Activated naive CD4-positive, alpha-beta T cell treated with anti-CD3 and anti-CD28 coated beads for 36 hours (primary cell): ENCODE measurements around the gene C6orf52. TPM values are rescaled to one million over a fixed set of nuclear protein-coding genes. Genes with fewer than 3 reads are reported as not detected.
"Not testable (repeated sequence)": the region's sequence is repeated elsewhere in the genome, so short reads cannot be mapped to it uniquely, and the experiment has no call there.

Experiments
- CTCF ChIA-PET: fragments of 350-600 bp; sonication (Branson Sonifier 250); formaldehyde crosslinking; loops from one replicate; lab custom pipeline; 2021; ENCODE audit warnings: antibody characterized with exemption; lab: Charles Lee
- DNase-seq: peaks from one replicate; pipeline ENCODE4 v3.0.0-alpha.2; 2020
- H3K27ac Mint-ChIP-seq: one replicate; pipeline ENCODE4 v1.8.0; 2021; ENCODE audit warnings: mild to moderate bottlenecking, mixed read lengths
- H3K27me3 Mint-ChIP-seq: one replicate; pipeline ENCODE4 v1.8.0; 2021; ENCODE audit warnings: low read depth, mixed read lengths
- H3K36me3 Mint-ChIP-seq: one replicate; pipeline ENCODE4 v1.8.0; 2021; ENCODE audit warnings: low read depth, mixed read lengths
- H3K4me1 Mint-ChIP-seq: one replicate; pipeline ENCODE4 v1.8.0; 2021; ENCODE audit warnings: low read depth, mixed read lengths
- H3K4me3 Mint-ChIP-seq: one replicate; pipeline ENCODE4 v1.8.0; 2021; ENCODE audit warnings: mild to moderate bottlenecking, moderate library complexity, mixed read lengths
- H3K9me3 Mint-ChIP-seq: one replicate; pipeline ENCODE4 v1.8.0; 2021; ENCODE audit warnings: mixed read lengths
- intact Hi-C: fragments of 100-400 bp; cut with micrococcal nuclease; formaldehyde crosslinking; loops from one replicate; pipeline ENCODE4 v1.15.1; 2023
- total RNA-seq, 2 experiments: library from RNA; stranded (reverse); gene quantifications; one replicate each; pipeline ENCODE4 v1.2.3, GENCODE V29; 2021

Gene C6orf52
- total RNA-seq = 1 to 10 TPM; 1.3 to 3.9 TPM

- H3K4me1 Mint-ChIP-seq = peaks cover 40% of the 10 kb centered on the region
- peak within 1 kb of the TSS; percentile 97 for H3K4me3 Mint-ChIP-seq
- no peaks in the 10 kb centered on the region for H3K27me3 Mint-ChIP-seq
- peak within 1 kb of the TSS; percentile 98 for H3K27ac Mint-ChIP-seq
- peaks cover 2% of the 10 kb centered on the region for H3K9me3 Mint-ChIP-seq
- peaks cover 21% of the 10 kb centered on the region for H3K36me3 Mint-ChIP-seq
- peak; percentile 94 for DNase-seq
- intact Hi-C loops = loop anchor here (1.0 to 5.0 kb wide), 11 partner anchors 9 to 843 kb away; partner anchors contain the start of genes MAK, SMIM13, TMEM14B and TMEM14C
- CTCF ChIA-PET = interaction anchor here (0.7 to 1.6 kb wide), 3 partner anchors 26 to 62 kb away, joined by 3 to 12 read pairs (median 4); no protein-coding TSS in a partner anchor
These were observed at the start of gene C6orf52, which contains the start of gene PAK1IP1 for GRCh38 chr6:10694302-10695085. Gene C6orf52 (minus strand): TSS chr6:10694616. CDS start chr6:10687550, 7,066 bp downstream. Gene PAK1IP1 (plus strand): TSS chr6:10694972. CDS start chr6:10694986, 14 bp downstream.

- Mint-ChIP-seq H3K4me1 (peaks cover 15% of the 10 kb centered on the region), H3K27me3 (no peaks in the 10 kb centered on the region), H3K9me3 (no peaks in the 10 kb centered on the region), H3K27ac (no peak overlapping the region), H3K36me3 (peaks cover 2% of the 10 kb centered on the region), H3K4me3 (no peak overlapping the region)
- CTCF ChIA-PET = no interaction called here
- intact Hi-C loops = no loop called here
- DNase-seq = no peak
These were observed 49.1 kb upstream of the C6orf52 start for GRCh38 chr6:10743515-10743914.

- no peak for DNase-seq
- Mint-ChIP-seq H3K4me1 (peaks cover 13% of the 10 kb centered on the region), H3K27ac (no peak overlapping the region), H3K36me3 (peaks cover 2% of the 10 kb centered on the region), H3K27me3 (no peaks in the 10 kb centered on the region), H3K4me3 (no peak overlapping the region), H3K9me3 (no peaks in the 10 kb centered on the region)
- intact Hi-C loops = no loop called here
- CTCF ChIA-PET = interaction anchor here (1.3 kb wide), 1 partner anchor 14 kb away, joined by 3 read pairs; no protein-coding TSS in a partner anchor
These were observed 47.8 kb upstream of the C6orf52 start for GRCh38 chr6:10742251-10742650.

- intact Hi-C loops, H3K9me3 Mint-ChIP-seq, H3K27me3 Mint-ChIP-seq, H3K4me1 Mint-ChIP-seq, H3K27ac Mint-ChIP-seq, H3K4me3 Mint-ChIP-seq, H3K36me3 Mint-ChIP-seq, DNase-seq: not testable (repeated sequence)
- CTCF ChIA-PET = interaction anchor here (1.3 kb wide), 1 partner anchor 15 kb away, joined by 3 read pairs; no protein-coding TSS in a partner anchor
These were observed 47.2 kb upstream of the C6orf52 start for GRCh38 chr6:10741643-10742042.

- no peaks in the 10 kb centered on the region for H3K27me3 Mint-ChIP-seq
- DNase-seq = no peak
- no peak overlapping the region for H3K4me3 Mint-ChIP-seq
- CTCF ChIA-PET = interaction anchor here (0.6 kb wide), 2 partner anchors 34 to 61 kb away, joined by 3 to 5 read pairs; no protein-coding TSS in a partner anchor
- intact Hi-C loops = no loop called here
- no peaks in the 10 kb centered on the region for H3K9me3 Mint-ChIP-seq
- H3K4me1 Mint-ChIP-seq = no peaks in the 10 kb centered on the region
- no peaks in the 10 kb centered on the region for H3K36me3 Mint-ChIP-seq
- H3K27ac Mint-ChIP-seq = no peak overlapping the region
These were observed 45.6 kb upstream of the C6orf52 start for GRCh38 chr6:10740061-10740460.

- intact Hi-C loops = no loop called here
- Mint-ChIP-seq H3K27ac (no peak overlapping the region), H3K4me1 (no peaks in the 10 kb centered on the region), H3K9me3 (no peaks in the 10 kb centered on the region), H3K27me3 (no peaks in the 10 kb centered on the region), H3K36me3 (peaks cover 4% of the 10 kb centered on the region), H3K4me3 (no peak overlapping the region)
- CTCF ChIA-PET = interaction anchor here (0.6 to 1.1 kb wide), 3 partner anchors 10 to 258 kb away, joined by 3 to 4 read pairs (median 3); no protein-coding TSS in a partner anchor
- no peak for DNase-seq
These were observed 42.3 kb upstream of the C6orf52 start for GRCh38 chr6:10736731-10737130.

GRCh38 chr6:10733863-10734262, 39.4 kb upstream of the C6orf52 start:
- Mint-ChIP-seq H3K4me1 (no peaks in the 10 kb centered on the region), H3K27me3 (no peaks in the 10 kb centered on the region), H3K9me3 (no peaks in the 10 kb centered on the region), H3K27ac (no peak overlapping the region), H3K4me3 (no peak overlapping the region), H3K36me3 (peaks cover 7% of the 10 kb centered on the region)
- DNase-seq = no peak
- CTCF ChIA-PET = no interaction called here
- intact Hi-C loops = no loop called here

GRCh38 chr6:10733151-10733715, 38.8 kb upstream of the C6orf52 start:
- Mint-ChIP-seq H3K4me3 (no peak overlapping the region), H3K27me3 (no peaks in the 10 kb centered on the region), H3K9me3 (no peaks in the 10 kb centered on the region), H3K27ac (no peak overlapping the region), H3K4me1 (no peaks in the 10 kb centered on the region), H3K36me3 (peaks cover 9% of the 10 kb centered on the region)
- DNase-seq = no peak
- CTCF ChIA-PET = no interaction called here
- intact Hi-C loops = no loop called here

GRCh38 chr6:10730254-10730653, 35.8 kb upstream of the C6orf52 start:
- H3K27me3 Mint-ChIP-seq = no peaks in the 10 kb centered on the region
- no peaks in the 10 kb centered on the region for H3K9me3 Mint-ChIP-seq
- intact Hi-C loops = no loop called here
- H3K27ac Mint-ChIP-seq = no peak overlapping the region
- DNase-seq = no peak
- peaks cover 26% of the 10 kb centered on the region for H3K36me3 Mint-ChIP-seq
- H3K4me1 Mint-ChIP-seq = peaks cover 4% of the 10 kb centered on the region
- no peak overlapping the region for H3K4me3 Mint-ChIP-seq
- CTCF ChIA-PET = interaction anchor here (1.5 kb wide), 1 partner anchor 252 kb away, joined by 7 read pairs; no protein-coding TSS in a partner anchor

- CTCF ChIA-PET = no interaction called here
- peaks cover 36% of the 10 kb centered on the region for H3K4me1 Mint-ChIP-seq
- peaks cover 23% of the 10 kb centered on the region for H3K36me3 Mint-ChIP-seq
- DNase-seq = no peak
- intact Hi-C loops = no loop called here
- no peaks in the 10 kb centered on the region for H3K9me3 Mint-ChIP-seq
- no peaks in the 10 kb centered on the region for H3K27me3 Mint-ChIP-seq
- no peak overlapping the region for H3K4me3 Mint-ChIP-seq
- no peak overlapping the region for H3K27ac Mint-ChIP-seq
These were observed 31.3 kb upstream of the C6orf52 start for GRCh38 chr6:10725716-10726115.

- Mint-ChIP-seq H3K36me3 (peaks cover 23% of the 10 kb centered on the region), H3K9me3 (no peaks in the 10 kb centered on the region), H3K4me3 (no peak overlapping the region), H3K27ac (no peak overlapping the region), H3K27me3 (no peaks in the 10 kb centered on the region), H3K4me1 (peaks cover 36% of the 10 kb centered on the region)
- DNase-seq = no peak
- intact Hi-C loops = no loop called here
- CTCF ChIA-PET = interaction anchor here (0.5 to 1.4 kb wide), 3 partner anchors 11 to 246 kb away, joined by 4 to 5 read pairs (median 5); no protein-coding TSS in a partner anchor
These were observed 30.6 kb upstream of the C6orf52 start for GRCh38 chr6:10725044-10725443.

GRCh38 chr6:10723567-10723881, 29.1 kb upstream of the C6orf52 start:
- Mint-ChIP-seq H3K4me1 (peaks cover 43% of the 10 kb centered on the region), H3K27ac (peak overlapping the region; percentile 91), H3K4me3 (peak overlapping the region; percentile 89), H3K36me3 (peaks cover 20% of the 10 kb centered on the region), H3K27me3 (no peaks in the 10 kb centered on the region), H3K9me3 (peaks cover 3% of the 10 kb centered on the region)
- intact Hi-C loops = loop anchor here (1.0 to 2.0 kb wide), 7 partner anchors 24 to 369 kb away; partner anchors contain the start of genes C6orf52, MAK, PAK1IP1 and SMIM13
- DNase-seq = peak; percentile 8
- CTCF ChIA-PET = interaction anchor here (1.1 to 1.4 kb wide), 3 partner anchors 23 to 245 kb away, joined by 3 to 8 read pairs (median 5); no protein-coding TSS in a partner anchor
